Measurements from ENCODE around the gene FOXN3. TPM values are rescaled to one million over a fixed set of nuclear protein-coding genes. Genes with fewer than 3 reads are reported as not detected.

The FOXN3 gene
- total RNA-seq, 4 donors from 2014 or later, result 98.7 to 116 (median 103) TPM

GRCh38 chr14:89256951-89257350, 160.1 kb downstream of the FOXN3 start:
- peaks cover 0 to 2% (median 0%) of the 10 kb centered on the region in 4 donors for H3K4me1 ChIP-seq
- TF ChIP-seq CTCF (IDR thresholded peaks at IDR 0.05) (no peak), POLR2A (IDR thresholded peaks at IDR 0.05) (no peak)
- WGBS, 2 donors, result 90 to 93% methylated on average over 1 of the region's 1 CpG

GRCh38 chr14:89256283-89256682, 160.8 kb downstream of the FOXN3 start:
- no peak for DNase-seq (ENCODE audit: low spot score in 2 of 2)
- Histone ChIP-seq H3K9me3 (no peaks in the 10 kb centered on the region), H3K4me3 (no peak overlapping the region), H3K36me3 (peaks cover 0 to 19% (median 0%) of the 10 kb centered on the region in 3 donors), H3K27ac (no peak overlapping the region), H3K4me1 (peaks cover 0 to 4% (median 0%) of the 10 kb centered on the region in 4 donors), H3K27me3 (no peaks in the 10 kb centered on the region)
- no peak for TF ChIP-seq CTCF (IDR thresholded peaks at IDR 0.05)
- no peak for TF ChIP-seq EP300 (IDR thresholded peaks at IDR 0.05)
- TF ChIP-seq POLR2A (IDR thresholded peaks at IDR 0.05), result no peak
- WGBS, 2 donors, result 77 to 79% methylated on average over 8 of the region's 8 CpGs

More at GRCh38 chr14:89256951-89257350, 160.1 kb downstream of the FOXN3 start:
- H3K36me3 ChIP-seq, result peaks cover 0 to 19% (median 0%) of the 10 kb centered on the region in 3 donors
- H3K9me3 ChIP-seq, result no peaks in the 10 kb centered on the region
- DNase-seq (ENCODE audit: low spot score in 2 of 2), result no peak
- no peaks in the 10 kb centered on the region for H3K27me3 ChIP-seq
- no peak overlapping the region for H3K27ac ChIP-seq
- H3K4me3 ChIP-seq, result no peak overlapping the region

- no peak for TF ChIP-seq CTCF (IDR thresholded peaks at IDR 0.05)
- no peak overlapping the region for H3K27ac ChIP-seq
- no peak for DNase-seq (ENCODE audit: low spot score in 2 of 2)
- H3K9me3 ChIP-seq, result no peaks in the 10 kb centered on the region
- H3K4me3 ChIP-seq, result no peak overlapping the region
- H3K4me1 ChIP-seq, result peaks cover 0 to 4% (median 0%) of the 10 kb centered on the region in 4 donors
- no peaks in the 10 kb centered on the region for H3K27me3 ChIP-seq
- H3K36me3 ChIP-seq, result peaks cover 0 to 19% (median 0%) of the 10 kb centered on the region in 3 donors
- WGBS, 2 donors, result 63 to 65% methylated on average over 3 of the region's 3 CpGs
Observed at GRCh38 chr14:89255852-89256251, 161.2 kb downstream of the FOXN3 start.

- Histone ChIP-seq H3K27ac (no peak overlapping the region), H3K4me1 (peaks cover 0 to 4% (median 0%) of the 10 kb centered on the region in 4 donors), H3K9me3 (no peaks in the 10 kb centered on the region), H3K4me3 (no peak overlapping the region), H3K36me3 (peaks cover 0 to 19% (median 0%) of the 10 kb centered on the region in 3 donors), H3K27me3 (no peaks in the 10 kb centered on the region)
- WGBS, 2 donors, result 94 to 96% methylated on average over 9 of the region's 9 CpGs
- TF ChIP-seq EP300 (IDR thresholded peaks at IDR 0.05), result no peak
- TF ChIP-seq CTCF (IDR thresholded peaks at IDR 0.05), result no peak
- TF ChIP-seq POLR2A (IDR thresholded peaks at IDR 0.05), result no peak
- DNase-seq (ENCODE audit: low spot score in 2 of 2), result no peak
Observed at GRCh38 chr14:89255012-89255411, 162.0 kb downstream of the FOXN3 start.

GRCh38 chr14:89254166-89254909, 162.7 kb downstream of the FOXN3 start:
- 88 to 91% methylated on average over 12 of the region's 12 CpGs for WGBS, 2 donors
- no peak for TF ChIP-seq EP300 (IDR thresholded peaks at IDR 0.05)
- no peak for TF ChIP-seq POLR2A (IDR thresholded peaks at IDR 0.05)
- TF ChIP-seq CTCF (IDR thresholded peaks at IDR 0.05), result no peak

More at GRCh38 chr14:89254166-89254909, 162.7 kb downstream of the FOXN3 start:
- H3K27me3 ChIP-seq, result no peaks in the 10 kb centered on the region
- no peak for DNase-seq (ENCODE audit: low spot score in 2 of 2)
- no peaks in the 10 kb centered on the region for H3K9me3 ChIP-seq
- no peak overlapping the region for H3K27ac ChIP-seq
- peaks cover 0 to 19% (median 0%) of the 10 kb centered on the region in 3 donors for H3K36me3 ChIP-seq
- H3K4me1 ChIP-seq, result peaks cover 0 to 6% (median 0%) of the 10 kb centered on the region in 4 donors
- H3K4me3 ChIP-seq, result no peak overlapping the region
